ENCODE measurements around the gene DPPA5.

The DPPA5 gene

GRCh38 chr6:73364121-73364520, 10.0 kb upstream of the DPPA5 start:
- no peaks in the 10 kb centered on the region for H3K79me2 ChIP-seq (ENCODE audit: control insufficient read depth, insufficient read depth, low read length, unreplicated experiment)
- no peaks in the 10 kb centered on the region for H3K4me1 ChIP-seq (ENCODE audit: control insufficient read depth, insufficient read depth, low read length, unreplicated experiment)
- no peak overlapping the region for H3K27ac ChIP-seq (ENCODE audit: low read depth, low read length)
- no peaks in the 10 kb centered on the region for H3K36me3 ChIP-seq (ENCODE audit: insufficient read depth, low read length)
- no peaks in the 10 kb centered on the region for H3K27me3 ChIP-seq (ENCODE audit: insufficient read depth, low read length)
- no peak overlapping the region for H3K4me3 ChIP-seq (ENCODE audit: low read depth, low read length)
- no peak overlapping the region for H2AFZ ChIP-seq (ENCODE audit: low read length, unreplicated experiment)

DNA sequence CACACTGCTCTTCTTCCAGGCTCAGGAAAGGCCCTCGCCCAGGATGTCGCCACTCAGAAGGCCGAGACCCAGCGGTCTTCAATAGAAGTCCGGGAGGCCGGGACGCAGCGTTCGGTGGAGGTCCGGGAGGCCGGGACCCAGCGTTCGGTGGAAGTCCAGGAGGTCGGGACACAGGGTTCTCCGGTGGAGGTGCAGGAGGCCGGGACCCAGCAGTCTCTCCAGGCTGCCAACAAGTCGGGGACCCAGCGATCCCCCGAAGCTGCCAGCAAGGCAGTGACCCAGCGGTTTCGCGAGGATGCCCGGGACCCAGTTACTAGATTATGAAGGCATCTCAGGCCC, 9.4 kb upstream of the DPPA5 start:
- Histone ChIP-seq H3K27me3 (ENCODE audit: insufficient read depth, low read length) (no peaks in the 10 kb centered on the region), H2AFZ (ENCODE audit: low read length, unreplicated experiment) (no peak overlapping the region), H3K4me3 (ENCODE audit: low read depth, low read length) (no peak overlapping the region), H3K36me3 (ENCODE audit: insufficient read depth, low read length) (no peaks in the 10 kb centered on the region), H3K4me1 (ENCODE audit: control insufficient read depth, insufficient read depth, low read length, unreplicated experiment) (no peaks in the 10 kb centered on the region), H3K27ac (ENCODE audit: low read depth, low read length) (no peak overlapping the region), H3K79me2 (ENCODE audit: control insufficient read depth, insufficient read depth, low read length, unreplicated experiment) (no peaks in the 10 kb centered on the region)

- Histone ChIP-seq H3K79me2 (ENCODE audit: control insufficient read depth, insufficient read depth, low read length, unreplicated experiment) (no peaks in the 10 kb centered on the region), H3K4me3 (ENCODE audit: low read depth, low read length) (no peak overlapping the region), H3K36me3 (ENCODE audit: insufficient read depth, low read length) (no peaks in the 10 kb centered on the region), H3K27ac (ENCODE audit: low read depth, low read length) (no peak overlapping the region), H2AFZ (ENCODE audit: low read length, unreplicated experiment) (no peak overlapping the region), H3K4me1 (ENCODE audit: control insufficient read depth, insufficient read depth, low read length, unreplicated experiment) (no peaks in the 10 kb centered on the region), H3K27me3 (ENCODE audit: insufficient read depth, low read length) (no peaks in the 10 kb centered on the region)
These were observed 8.9 kb upstream of the DPPA5 start for GRCh38 chr6:73362869-73363536.

GRCh38 chr6:73362358-73362757, 8.3 kb upstream of the DPPA5 start, which contains the start of gene KHDC3L:
Gene KHDC3L, plus strand, starts transcription at chr6:73362658. Its CDS starts 72 bp downstream, at chr6:73362730.
- Histone ChIP-seq H3K4me3 (ENCODE audit: low read depth, low read length) (no peak within 1 kb of the TSS), H3K36me3 (ENCODE audit: insufficient read depth, low read length) (no peaks in the 10 kb centered on the region), H3K79me2 (ENCODE audit: control insufficient read depth, insufficient read depth, low read length, unreplicated experiment) (no peaks in the 10 kb centered on the region), H2AFZ (ENCODE audit: low read length, unreplicated experiment) (no peak within 1 kb of the TSS), H3K4me1 (ENCODE audit: control insufficient read depth, insufficient read depth, low read length, unreplicated experiment) (no peaks in the 10 kb centered on the region), H3K27ac (ENCODE audit: low read depth, low read length) (no peak within 1 kb of the TSS), H3K27me3 (ENCODE audit: insufficient read depth, low read length) (no peaks in the 10 kb centered on the region)

DNA sequence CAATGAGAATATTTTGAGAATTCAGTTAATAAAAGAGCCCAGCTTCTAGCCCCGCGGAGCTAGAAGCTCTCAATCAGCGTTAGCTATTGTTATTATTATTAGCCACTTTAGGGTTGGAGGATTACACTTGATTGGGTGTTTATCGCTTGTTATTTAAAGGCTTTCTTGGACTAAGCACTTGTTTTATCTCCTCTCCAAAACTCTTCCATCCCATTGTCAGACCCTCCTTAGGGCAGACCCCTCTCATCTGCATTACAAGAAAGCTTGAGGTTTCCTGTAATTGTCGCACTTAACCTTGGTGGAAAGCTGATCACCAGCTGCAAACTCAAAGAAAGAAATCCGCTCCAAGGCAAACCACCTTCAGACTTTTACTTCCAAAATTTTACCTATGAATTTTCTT, 4.8 kb downstream of the DPPA5 start:
- no peak overlapping the region for H3K27ac ChIP-seq (ENCODE audit: low read depth, low read length)
- H3K4me3 ChIP-seq (ENCODE audit: low read depth, low read length), result no peak overlapping the region
- H3K79me2 ChIP-seq (ENCODE audit: control insufficient read depth, insufficient read depth, low read length, unreplicated experiment), result no peaks in the 10 kb centered on the region
- peaks cover 32% of the 10 kb centered on the region for H3K27me3 ChIP-seq (ENCODE audit: insufficient read depth, low read length)
- no peaks in the 10 kb centered on the region for H3K4me1 ChIP-seq (ENCODE audit: control insufficient read depth, insufficient read depth, low read length, unreplicated experiment)
- H2AFZ ChIP-seq (ENCODE audit: low read length, unreplicated experiment), result no peak overlapping the region
- no peaks in the 10 kb centered on the region for H3K36me3 ChIP-seq (ENCODE audit: insufficient read depth, low read length)

DNA sequence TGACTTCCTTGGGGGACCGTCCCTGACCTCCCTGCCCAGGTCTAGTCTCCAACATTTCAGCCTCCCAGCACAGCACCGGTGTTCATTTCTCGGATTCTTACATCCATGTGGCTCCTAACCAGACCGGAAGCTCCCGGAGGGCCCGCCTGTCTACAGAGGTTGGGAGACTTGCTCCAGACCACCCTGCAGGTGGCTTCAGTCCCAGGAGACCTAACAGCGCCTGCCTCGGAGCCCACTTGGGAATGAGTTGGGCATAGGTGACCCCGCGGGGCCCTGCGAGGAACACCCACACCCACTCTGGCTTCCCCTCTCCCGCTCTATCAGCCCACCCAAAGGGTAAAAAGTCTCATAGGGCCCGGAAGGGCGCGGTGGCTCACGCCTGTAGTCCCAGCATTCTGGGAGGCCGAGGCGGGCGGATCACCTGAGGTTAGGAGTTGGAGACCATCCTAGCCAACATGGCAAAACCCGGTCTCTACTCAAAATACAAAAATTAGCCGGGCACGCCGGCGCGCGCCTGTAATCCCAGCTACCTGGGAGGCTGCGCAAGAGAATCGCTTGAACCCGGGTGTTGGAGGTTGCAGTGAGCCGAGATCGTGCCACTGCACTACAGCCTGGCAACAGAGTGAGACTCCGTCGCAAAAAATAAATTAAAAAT, 5.4 kb downstream of the DPPA5 start:
- H3K27ac ChIP-seq (ENCODE audit: low read depth, low read length), result no peak overlapping the region
- peaks cover 32% of the 10 kb centered on the region for H3K27me3 ChIP-seq (ENCODE audit: insufficient read depth, low read length)
- no peak overlapping the region for H2AFZ ChIP-seq (ENCODE audit: low read length, unreplicated experiment)
- no peak overlapping the region for H3K4me3 ChIP-seq (ENCODE audit: low read depth, low read length)
- H3K36me3 ChIP-seq (ENCODE audit: insufficient read depth, low read length), result no peaks in the 10 kb centered on the region
- H3K4me1 ChIP-seq (ENCODE audit: control insufficient read depth, insufficient read depth, low read length, unreplicated experiment), result no peaks in the 10 kb centered on the region
- H3K79me2 ChIP-seq (ENCODE audit: control insufficient read depth, insufficient read depth, low read length, unreplicated experiment), result no peaks in the 10 kb centered on the region

GRCh38 chr6:73343164-73343563, 10.9 kb downstream of the DPPA5 start:
- Histone ChIP-seq H2AFZ (ENCODE audit: low read length, unreplicated experiment) (no peak overlapping the region), H3K36me3 (ENCODE audit: insufficient read depth, low read length) (no peaks in the 10 kb centered on the region), H3K27ac (ENCODE audit: low read depth, low read length) (no peak overlapping the region), H3K27me3 (ENCODE audit: insufficient read depth, low read length) (peaks cover 11% of the 10 kb centered on the region), H3K4me3 (ENCODE audit: low read depth, low read length) (no peak overlapping the region), H3K79me2 (ENCODE audit: control insufficient read depth, insufficient read depth, low read length, unreplicated experiment) (no peaks in the 10 kb centered on the region), H3K4me1 (ENCODE audit: control insufficient read depth, insufficient read depth, low read length, unreplicated experiment) (no peaks in the 10 kb centered on the region)

GRCh38 chr6:73342174-73342573, 11.9 kb downstream of the DPPA5 start:
- no peaks in the 10 kb centered on the region for H3K36me3 ChIP-seq (ENCODE audit: insufficient read depth, low read length)
- H3K4me3 ChIP-seq (ENCODE audit: low read depth, low read length), result no peak overlapping the region
- H3K27ac ChIP-seq (ENCODE audit: low read depth, low read length), result no peak overlapping the region
- H3K27me3 ChIP-seq (ENCODE audit: insufficient read depth, low read length), result peaks cover 9% of the 10 kb centered on the region; the same call in 1 of the 2 replicates
- no peaks in the 10 kb centered on the region for H3K79me2 ChIP-seq (ENCODE audit: control insufficient read depth, insufficient read depth, low read length, unreplicated experiment)
- H2AFZ ChIP-seq (ENCODE audit: low read length, unreplicated experiment), result no peak overlapping the region
- no peaks in the 10 kb centered on the region for H3K4me1 ChIP-seq (ENCODE audit: control insufficient read depth, insufficient read depth, low read length, unreplicated experiment)

GRCh38 chr6:73341335-73341734, 12.7 kb downstream of the DPPA5 start:
- Histone ChIP-seq H3K79me2 (ENCODE audit: control insufficient read depth, insufficient read depth, low read length, unreplicated experiment) (no peaks in the 10 kb centered on the region), H3K4me3 (ENCODE audit: low read depth, low read length) (no peak overlapping the region), H3K36me3 (ENCODE audit: insufficient read depth, low read length) (no peaks in the 10 kb centered on the region), H3K27me3 (ENCODE audit: insufficient read depth, low read length) (0 out of 2 replicates have a peak, but pooled peaks cover 3% of the 10 kb centered on the region), H3K4me1 (ENCODE audit: control insufficient read depth, insufficient read depth, low read length, unreplicated experiment) (no peaks in the 10 kb centered on the region), H2AFZ (ENCODE audit: low read length, unreplicated experiment) (no peak overlapping the region), H3K27ac (ENCODE audit: low read depth, low read length) (no peak overlapping the region)

DNA sequence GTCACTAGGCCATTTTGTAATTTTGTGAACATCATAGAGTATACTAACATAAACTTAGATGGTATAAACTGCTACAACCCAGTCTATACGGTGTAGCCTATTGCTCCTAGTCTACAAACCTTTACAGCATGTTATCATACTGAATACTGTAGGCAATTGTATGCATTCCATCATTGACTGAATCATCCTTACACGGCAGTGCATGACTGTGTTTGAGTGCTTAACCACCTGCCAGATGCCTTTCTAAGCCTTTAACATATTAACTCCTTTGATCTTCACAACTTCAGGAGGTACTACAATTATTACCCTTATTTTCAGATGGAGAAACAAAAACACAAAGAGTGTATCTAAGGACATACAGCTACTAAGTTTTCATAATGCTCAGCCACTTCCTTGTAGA, 14.0 kb downstream of the DPPA5 start:
- no peak overlapping the region for H3K27ac ChIP-seq (ENCODE audit: low read depth, low read length)
- no peaks in the 10 kb centered on the region for H3K36me3 ChIP-seq (ENCODE audit: insufficient read depth, low read length)
- no peaks in the 10 kb centered on the region for H3K79me2 ChIP-seq (ENCODE audit: control insufficient read depth, insufficient read depth, low read length, unreplicated experiment)
- 0 out of 2 replicates have a peak, but pooled peaks cover 3% of the 10 kb centered on the region for H3K27me3 ChIP-seq (ENCODE audit: insufficient read depth, low read length)
- H3K4me3 ChIP-seq (ENCODE audit: low read depth, low read length), result no peak overlapping the region
- H2AFZ ChIP-seq (ENCODE audit: low read length, unreplicated experiment), result no peak overlapping the region
- no peaks in the 10 kb centered on the region for H3K4me1 ChIP-seq (ENCODE audit: control insufficient read depth, insufficient read depth, low read length, unreplicated experiment)

DNA sequence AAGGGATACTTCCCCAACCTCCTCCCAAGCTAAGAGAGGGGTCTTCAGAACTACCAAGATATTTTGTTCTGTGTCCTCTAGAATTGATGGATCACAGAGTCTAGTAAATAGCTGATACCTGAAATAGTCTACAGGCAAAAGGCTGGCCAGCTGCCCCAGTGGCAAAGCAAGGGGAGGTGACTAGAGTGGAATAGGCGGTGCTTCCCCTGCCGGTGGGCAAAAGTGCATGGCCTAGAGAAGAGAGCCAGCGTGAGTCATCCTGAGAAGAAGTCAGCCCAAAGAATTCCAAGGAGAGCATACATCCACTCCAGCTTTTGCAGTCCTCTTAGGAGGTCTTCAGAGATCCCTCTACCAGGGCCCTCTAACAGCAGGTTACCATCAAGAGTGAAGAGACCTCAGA, 14.7 kb downstream of the DPPA5 start:
- Histone ChIP-seq H3K4me1 (ENCODE audit: control insufficient read depth, insufficient read depth, low read length, unreplicated experiment) (no peaks in the 10 kb centered on the region), H3K79me2 (ENCODE audit: control insufficient read depth, insufficient read depth, low read length, unreplicated experiment) (no peaks in the 10 kb centered on the region), H3K27ac (ENCODE audit: low read depth, low read length) (no peak overlapping the region), H3K36me3 (ENCODE audit: insufficient read depth, low read length) (no peaks in the 10 kb centered on the region), H3K4me3 (ENCODE audit: low read depth, low read length) (no peak overlapping the region), H2AFZ (ENCODE audit: low read length, unreplicated experiment) (no peak overlapping the region), H3K27me3 (ENCODE audit: insufficient read depth, low read length) (0 out of 2 replicates have a peak, but pooled peaks cover 3% of the 10 kb centered on the region)
